GM12873 (cell line): ENCODE results near the gene UNC5B.

Experiments used
- TF ChIP-seq, protein P1 (sequence below): IDR thresholded peaks from 2 replicates; pipeline ENCODE4 v1.5.1; 2012; ENCODE audit warnings: low read depth, mild to moderate bottlenecking, moderate library complexity, low read length, control low read depth; ENCODE audit not compliant: insufficient read depth; ENCODE audit errors: missing control alignments

Gene UNC5B

GRCh38 chr10:71291528-71291900 lies 79.1 kb downstream of the UNC5B start:
- TF ChIP-seq, protein P1, sequence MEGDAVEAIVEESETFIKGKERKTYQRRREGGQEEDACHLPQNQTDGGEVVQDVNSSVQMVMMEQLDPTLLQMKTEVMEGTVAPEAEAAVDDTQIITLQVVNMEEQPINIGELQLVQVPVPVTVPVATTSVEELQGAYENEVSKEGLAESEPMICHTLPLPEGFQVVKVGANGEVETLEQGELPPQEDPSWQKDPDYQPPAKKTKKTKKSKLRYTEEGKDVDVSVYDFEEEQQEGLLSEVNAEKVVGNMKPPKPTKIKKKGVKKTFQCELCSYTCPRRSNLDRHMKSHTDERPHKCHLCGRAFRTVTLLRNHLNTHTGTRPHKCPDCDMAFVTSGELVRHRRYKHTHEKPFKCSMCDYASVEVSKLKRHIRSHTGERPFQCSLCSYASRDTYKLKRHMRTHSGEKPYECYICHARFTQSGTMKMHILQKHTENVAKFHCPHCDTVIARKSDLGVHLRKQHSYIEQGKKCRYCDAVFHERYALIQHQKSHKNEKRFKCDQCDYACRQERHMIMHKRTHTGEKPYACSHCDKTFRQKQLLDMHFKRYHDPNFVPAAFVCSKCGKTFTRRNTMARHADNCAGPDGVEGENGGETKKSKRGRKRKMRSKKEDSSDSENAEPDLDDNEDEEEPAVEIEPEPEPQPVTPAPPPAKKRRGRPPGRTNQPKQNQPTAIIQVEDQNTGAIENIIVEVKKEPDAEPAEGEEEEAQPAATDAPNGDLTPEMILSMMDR: no peak

DNA sequence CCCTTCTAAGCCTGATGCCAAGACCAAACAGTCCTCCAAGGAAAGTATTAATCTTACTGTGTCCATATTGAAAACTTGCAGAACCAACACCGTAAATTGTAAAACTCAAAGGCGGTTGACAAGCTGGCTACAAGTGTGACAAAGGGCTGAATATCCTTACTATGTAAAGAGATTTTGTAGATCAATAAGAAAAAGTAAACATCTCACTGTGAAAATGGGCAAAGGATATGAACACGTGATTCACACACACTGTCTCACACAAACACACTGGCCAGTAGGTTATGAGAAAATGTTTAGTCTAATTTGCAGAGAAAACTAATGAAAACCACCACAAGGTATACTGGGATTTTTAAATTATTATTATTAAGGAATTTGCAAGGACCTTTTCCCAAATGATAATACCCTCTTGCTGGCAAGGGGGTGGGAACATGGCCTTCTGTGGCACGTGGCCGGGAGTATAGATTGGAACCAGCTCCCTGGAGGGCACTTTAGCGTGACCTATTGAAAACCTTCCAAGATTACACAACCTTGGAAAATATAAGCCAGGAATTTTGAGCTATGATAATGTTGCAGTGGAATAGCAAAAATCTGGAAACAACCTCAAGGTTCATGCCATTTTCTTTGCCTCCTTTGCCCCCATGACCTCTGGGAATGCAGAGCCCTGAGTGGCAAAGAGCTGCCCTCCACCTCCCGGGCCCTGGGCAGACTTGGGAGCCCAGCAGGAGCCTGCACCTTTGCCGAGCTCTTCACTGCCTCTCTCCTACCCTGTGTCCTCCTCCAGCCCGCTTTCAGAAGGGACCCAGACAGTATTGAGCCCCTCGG lies 80.5 kb downstream of the UNC5B start:
- TF ChIP-seq, protein P1: no peak

DNA sequence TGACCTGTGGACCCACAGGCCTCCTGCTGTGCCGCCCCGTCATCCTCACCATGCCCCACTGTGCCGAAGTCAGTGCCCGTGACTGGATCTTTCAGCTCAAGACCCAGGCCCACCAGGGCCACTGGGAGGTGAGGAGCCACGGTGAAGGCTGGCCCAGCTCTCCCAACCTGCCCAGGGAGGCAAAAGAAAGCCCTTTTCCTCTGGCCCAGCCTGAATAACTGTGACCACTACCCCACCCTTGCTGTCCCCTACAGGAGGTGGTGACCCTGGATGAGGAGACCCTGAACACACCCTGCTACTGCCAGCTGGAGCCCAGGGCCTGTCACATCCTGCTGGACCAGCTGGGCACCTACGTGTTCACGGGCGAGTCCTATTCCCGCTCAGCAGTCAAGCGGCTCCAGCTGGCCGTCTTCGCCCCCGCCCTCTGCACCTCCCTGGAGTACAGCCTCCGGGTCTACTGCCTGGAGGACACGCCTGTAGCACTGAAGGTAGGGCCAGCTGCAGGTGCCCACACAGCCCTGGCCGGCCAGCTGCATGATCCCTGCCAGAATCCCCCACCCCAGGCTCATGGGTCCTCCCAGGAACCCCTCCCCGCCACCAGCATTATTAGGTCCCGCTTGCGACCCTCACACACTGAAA lies 81.2 kb downstream of the UNC5B start:
- TF ChIP-seq, protein P1: no peak

DNA sequence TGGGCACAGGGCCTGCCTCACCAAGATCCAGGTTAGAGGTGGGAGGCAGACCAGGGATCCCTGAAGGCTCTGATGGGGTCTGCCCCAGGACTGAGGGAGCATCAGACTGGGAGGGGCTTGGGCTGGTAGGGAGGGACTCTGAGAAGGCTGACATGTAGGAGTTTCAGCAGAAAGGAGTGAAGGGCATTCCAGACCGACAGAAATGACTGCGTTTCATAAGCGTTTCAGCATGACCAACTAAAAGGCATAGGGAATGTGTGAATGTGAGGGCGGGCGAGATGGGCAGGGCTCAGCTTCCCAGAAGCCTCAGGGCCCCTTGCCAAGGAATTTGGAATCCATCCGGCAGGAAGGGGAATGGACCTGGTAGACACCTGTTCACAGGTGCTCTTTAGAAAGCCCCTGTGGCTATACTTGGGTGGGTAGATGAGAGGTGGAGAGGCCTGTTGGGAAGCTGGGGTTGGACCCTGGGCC lies 81.8 kb downstream of the UNC5B start:
- TF ChIP-seq, protein P1: no peak

DNA sequence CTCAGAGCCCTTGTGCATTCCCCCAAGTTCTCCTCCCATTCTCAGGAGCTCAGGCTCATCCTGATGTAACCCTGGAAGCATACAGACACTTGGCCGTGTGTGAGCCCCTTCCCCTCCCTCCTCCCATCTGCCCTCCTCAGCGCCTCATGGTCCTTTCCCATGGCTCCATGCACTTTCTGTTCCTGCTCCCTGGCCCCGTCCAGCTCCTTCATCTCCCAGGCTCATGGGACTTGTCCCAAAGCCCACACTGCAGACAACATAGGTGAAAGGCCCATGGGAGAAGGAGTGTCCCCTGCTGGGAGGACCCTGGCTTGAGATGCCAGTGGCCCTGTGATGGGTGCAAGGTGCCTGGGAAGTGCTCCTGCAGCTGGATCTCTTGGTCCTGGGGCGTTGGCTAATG lies 82.5 kb downstream of the UNC5B start:
- TF ChIP-seq, protein P1: no peak

DNA sequence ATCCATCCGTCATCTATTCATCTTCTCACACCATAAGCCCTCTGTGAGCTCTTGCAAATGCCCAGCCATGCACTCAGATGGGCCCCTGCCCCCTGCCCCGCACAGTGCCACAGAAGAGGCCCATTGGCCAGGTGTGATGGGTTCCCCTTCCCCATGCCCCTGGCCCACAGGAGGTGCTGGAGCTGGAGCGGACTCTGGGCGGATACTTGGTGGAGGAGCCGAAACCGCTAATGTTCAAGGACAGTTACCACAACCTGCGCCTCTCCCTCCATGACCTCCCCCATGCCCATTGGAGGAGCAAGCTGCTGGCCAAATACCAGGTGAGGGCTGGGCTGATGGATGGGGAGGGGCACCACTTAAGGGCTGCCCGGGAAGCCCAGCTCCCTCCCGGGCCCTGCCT lies 83.3 kb downstream of the UNC5B start:
- TF ChIP-seq, protein P1: no peak

DNA sequence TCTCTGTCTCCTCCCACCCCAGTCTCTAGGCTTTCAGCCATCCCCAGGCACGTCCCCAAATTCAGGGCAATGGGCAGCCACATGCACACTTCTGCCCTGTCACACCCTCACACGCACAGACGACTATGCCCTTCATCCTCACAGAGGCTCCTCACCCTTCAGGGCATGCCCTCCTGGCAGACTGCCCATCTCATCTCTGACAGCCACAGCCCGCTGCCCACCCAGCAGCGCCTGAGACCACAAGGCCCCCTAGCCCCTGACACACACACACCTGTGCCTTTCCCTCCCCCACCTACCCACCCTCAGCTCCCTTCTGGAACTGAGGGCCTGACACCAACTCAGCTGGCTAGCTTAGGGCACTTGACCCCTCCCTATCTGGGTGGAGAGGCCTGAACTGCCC lies 83.7 kb downstream of the UNC5B start:
- TF ChIP-seq, protein P1: no peak
